Suprapubic skin (tissue), 4 donors: ENCODE results near the gene THAP11.

Experiments
- EP300 ChIP-seq: sonication (generic); formaldehyde crosslinking; IDR thresholded peaks from one replicate; pipeline ENCODE4 v1.6.1; 2017; ENCODE audit warnings: antibody characterized with exemption
- POLR2AphosphoS5 ChIP-seq, 3 donors: sonication (generic); formaldehyde crosslinking; IDR thresholded peaks; one replicate each; pipeline ENCODE4 v1.6.1; 2017; ENCODE audit warnings: antibody characterized with exemption in 3 of 3
- TF ChIP-seq, protein P1 (sequence below), 2 donors: fragments of 200-600 bp in 1 of 2; fragments of 450-650 bp in 1 of 2; sonication (generic) in 1 of 2; IDR thresholded peaks; one replicate each; pipeline ENCODE4 v1.5.1; 2016 to 2019; ENCODE audit warnings: antibody characterized with exemption in 2 of 2, mild to moderate bottlenecking in 1 of 2, moderate library complexity in 1 of 2

DNA sequence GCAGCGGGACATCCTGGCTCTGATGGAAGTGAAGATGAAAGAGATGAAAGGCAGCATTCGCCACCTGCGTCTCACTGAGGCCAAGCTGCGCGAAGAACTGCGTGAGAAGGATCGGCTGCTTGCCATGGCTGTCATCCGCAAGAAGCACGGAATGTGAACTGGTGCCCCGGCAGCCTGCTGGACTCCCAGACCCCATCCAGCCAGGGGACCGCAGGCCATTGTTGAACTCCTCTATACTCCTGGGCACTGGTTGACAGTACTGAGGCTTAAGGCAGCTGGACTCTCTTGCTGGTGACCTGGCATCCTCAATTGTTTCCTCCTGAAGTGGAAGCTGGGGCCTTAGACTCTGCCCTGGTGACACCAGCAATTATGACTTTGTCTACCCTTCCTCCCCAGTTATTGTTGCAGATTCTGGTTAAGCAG, 1.2 kb downstream of the THAP11 start:
- TF ChIP-seq, protein P1, sequence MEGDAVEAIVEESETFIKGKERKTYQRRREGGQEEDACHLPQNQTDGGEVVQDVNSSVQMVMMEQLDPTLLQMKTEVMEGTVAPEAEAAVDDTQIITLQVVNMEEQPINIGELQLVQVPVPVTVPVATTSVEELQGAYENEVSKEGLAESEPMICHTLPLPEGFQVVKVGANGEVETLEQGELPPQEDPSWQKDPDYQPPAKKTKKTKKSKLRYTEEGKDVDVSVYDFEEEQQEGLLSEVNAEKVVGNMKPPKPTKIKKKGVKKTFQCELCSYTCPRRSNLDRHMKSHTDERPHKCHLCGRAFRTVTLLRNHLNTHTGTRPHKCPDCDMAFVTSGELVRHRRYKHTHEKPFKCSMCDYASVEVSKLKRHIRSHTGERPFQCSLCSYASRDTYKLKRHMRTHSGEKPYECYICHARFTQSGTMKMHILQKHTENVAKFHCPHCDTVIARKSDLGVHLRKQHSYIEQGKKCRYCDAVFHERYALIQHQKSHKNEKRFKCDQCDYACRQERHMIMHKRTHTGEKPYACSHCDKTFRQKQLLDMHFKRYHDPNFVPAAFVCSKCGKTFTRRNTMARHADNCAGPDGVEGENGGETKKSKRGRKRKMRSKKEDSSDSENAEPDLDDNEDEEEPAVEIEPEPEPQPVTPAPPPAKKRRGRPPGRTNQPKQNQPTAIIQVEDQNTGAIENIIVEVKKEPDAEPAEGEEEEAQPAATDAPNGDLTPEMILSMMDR (IDR thresholded peaks at IDR 0.05): no peak
- TF ChIP-seq EP300 (no peak), POLR2AphosphoS5 (IDR thresholded peaks at IDR 0.05) (no peak)
